SK-N-SH treated with all-trans-retinoic acid at 6 μM for 48 hours (cell line): Measurements from ENCODE around the gene PRKCE.

ENCODE experiments used
- ATAC-seq: fragments of 200-7000 bp; cut with Tn5 transposase; 3 replicates; pipeline ENCODE4 v1.9.1; 2020; ENCODE audit warnings: mild to moderate bottlenecking, moderate library complexity
- CREB5 ChIP-seq: fragments of 250-450 bp; sonication (Bioruptor Pico); IDR thresholded peaks from 2 replicates; pipeline ENCODE4 v1.5.1; 2020; ENCODE audit warnings: low read depth, mild to moderate bottlenecking, moderate library complexity
- CSRNP3 ChIP-seq: fragments of 250-450 bp; sonication (Bioruptor Pico); IDR thresholded peaks from 2 replicates; pipeline ENCODE4 v1.5.1; 2021; ENCODE audit warnings: mild to moderate bottlenecking, moderate library complexity
- ESRRG ChIP-seq: fragments of 250-450 bp; sonication (Bioruptor Pico); IDR thresholded peaks from 2 replicates; pipeline ENCODE4 v1.6.1; 2021; ENCODE audit warnings: mild to moderate bottlenecking
- GLIS3 ChIP-seq: fragments of 250-450 bp; sonication (Bioruptor Pico); IDR thresholded peaks from 2 replicates; pipeline ENCODE4 v1.5.0; 2020; ENCODE audit warnings: mild to moderate bottlenecking, moderate library complexity
- ISL1 ChIP-seq: fragments of 250-450 bp; sonication (Bioruptor Pico); IDR thresholded peaks from 2 replicates; pipeline ENCODE4 v2.1.2; 2022; ENCODE audit warnings: mild to moderate bottlenecking, moderate library complexity
- OSR1 ChIP-seq: fragments of 250-450 bp; sonication (Bioruptor Pico); IDR thresholded peaks from 2 replicates; pipeline ENCODE4 v1.8.0; 2022; ENCODE audit warnings: moderate library complexity, mild to moderate bottlenecking, inconsistent platforms
- PATZ1 ChIP-seq: fragments of 250-450 bp; sonication (Bioruptor Pico); IDR thresholded peaks from 2 replicates; pipeline ENCODE4 v1.8.0; 2020; ENCODE audit warnings: mild to moderate bottlenecking, moderate library complexity, borderline replicate concordance
- POU6F1 ChIP-seq: fragments of 250-450 bp; sonication (Bioruptor Pico); IDR thresholded peaks from 2 replicates; pipeline ENCODE4 v1.8.0; 2021; ENCODE audit warnings: low read depth, mild to moderate bottlenecking, moderate library complexity, borderline replicate concordance
- RARB ChIP-seq: fragments of 250-450 bp; sonication (Bioruptor Pico); IDR thresholded peaks from 2 replicates; pipeline ENCODE4 v1.8.0; 2021; ENCODE audit warnings: mild to moderate bottlenecking, moderate library complexity
- SNAI2 ChIP-seq: fragments of 250-450 bp; sonication (Bioruptor Pico); IDR thresholded peaks from 2 replicates; pipeline ENCODE4 v1.5.0; 2020; ENCODE audit warnings: mild to moderate bottlenecking, moderate library complexity
- TCF4 ChIP-seq: fragments of 250-450 bp; sonication (Bioruptor Pico); IDR thresholded peaks from 2 replicates; pipeline ENCODE4 v1.8.0; 2021; ENCODE audit warnings: mild to moderate bottlenecking, moderate library complexity, borderline replicate concordance
- TOX ChIP-seq: fragments of 250-450 bp; sonication (Bioruptor Pico); IDR thresholded peaks from 2 replicates; pipeline ENCODE4 v1.8.0; 2021; ENCODE audit warnings: mild to moderate bottlenecking, moderate library complexity, borderline replicate concordance
- TSHZ2 ChIP-seq: fragments of 250-450 bp; sonication (Bioruptor Pico); IDR thresholded peaks from 2 replicates; pipeline ENCODE4 v1.5.0; 2020; ENCODE audit warnings: mild to moderate bottlenecking, moderate library complexity
- ZC3H10 ChIP-seq: fragments of 250-450 bp; sonication (Bioruptor Pico); IDR thresholded peaks from 2 replicates; pipeline ENCODE4 v1.5.1; 2021; ENCODE audit warnings: mild to moderate bottlenecking, moderate library complexity
- ZFP3 ChIP-seq: fragments of 250-450 bp; sonication (Bioruptor Pico); IDR thresholded peaks from 2 replicates; pipeline ENCODE4 v1.5.0; 2020; ENCODE audit warnings: mild to moderate bottlenecking, moderate library complexity
- ZFP30 ChIP-seq: fragments of 450-650 bp; formaldehyde crosslinking; IDR thresholded peaks from 2 replicates; pipeline ENCODE4 v1.5.0; 2022; ENCODE audit warnings: mild to moderate bottlenecking, moderate library complexity
- ZNF565 ChIP-seq: fragments of 450-650 bp; formaldehyde crosslinking; conservative IDR thresholded peaks from 2 replicates; pipeline ENCODE4 v1.5.0; 2020; ENCODE audit warnings: low read depth, mild to moderate bottlenecking, moderate library complexity
- ZNF70 ChIP-seq: fragments of 450-650 bp; formaldehyde crosslinking; IDR thresholded peaks from 2 replicates; pipeline ENCODE4 v1.5.0; 2020; ENCODE audit warnings: mild to moderate bottlenecking, moderate library complexity

Gene PRKCE

GRCh38 chr2:46116150-46116549 is 464.7 kb downstream of the PRKCE start:
- TF ChIP-seq ISL1: no peak
- no peak for TF ChIP-seq ZC3H10 (CRISPR knock-in tag)
- no peak for TF ChIP-seq GLIS3 (CRISPR knock-in tag)
- TF ChIP-seq ZNF565: no peak
- TF ChIP-seq ZNF70: no peak
- no peak for TF ChIP-seq CREB5 (CRISPR knock-in tag)
- no peak for TF ChIP-seq ZFP30 (CRISPR knock-in tag)
- TF ChIP-seq CSRNP3 (CRISPR knock-in tag): no peak
- TF ChIP-seq POU6F1: no peak
- TF ChIP-seq TOX (CRISPR knock-in tag): no peak
- TF ChIP-seq TSHZ2 (CRISPR knock-in tag): no peak
- no peak for TF ChIP-seq OSR1 (CRISPR knock-in tag)
- no peak for TF ChIP-seq PATZ1 (CRISPR knock-in tag)
- no peak for ATAC-seq

- peak; percentile 59 for ATAC-seq
- TF ChIP-seq ZFP3 (CRISPR knock-in tag) (no peak), POU6F1 (no peak), TOX (CRISPR knock-in tag) (no peak), ZC3H10 (CRISPR knock-in tag) (no peak)
- TF ChIP-seq, all 23 proteins: peak for 0
These were observed 465.1 kb downstream of the PRKCE start for GRCh38 chr2:46116553-46116991.

- peak; percentile 48; the same call in 2 of the 3 replicates for ATAC-seq
- TF ChIP-seq OSR1 (CRISPR knock-in tag) (no peak), RARB (CRISPR knock-in tag) (no peak), SNAI2 (no peak), TCF4 (CRISPR knock-in tag) (no peak), POU6F1 (no peak), ZC3H10 (CRISPR knock-in tag) (no peak), ESRRG (no peak), CREB5 (CRISPR knock-in tag) (no peak)
These were observed 465.9 kb downstream of the PRKCE start for GRCh38 chr2:46117379-46117778.
